Glomerular endothelial cell (primary cell): ENCODE measurements around the gene SCUBE1. TPM values are rescaled to one million over a fixed set of nuclear protein-coding genes. Genes with fewer than 3 reads are reported as not detected.

ENCODE experiments used
- DNase-seq: peaks from one replicate; pipeline ENCODE4 v3.0.0-alpha.2; 2011; ENCODE audit warnings: low read depth, low spot score; ENCODE audit errors: extremely low read depth
- total RNA-seq: library from RNA; depleted of rRNA; stranded (reverse); fragments of >200 nt; gene quantifications from 2 replicates; pipeline ENCODE4 v1.2.3, GENCODE V29; 2015

The SCUBE1 gene
- total RNA-seq, 1 donor from 2014 or later: 69.1 TPM

GRCh38 chr22:43206509-43207161 is 136.5 kb downstream of the SCUBE1 start:
- no peak for DNase-seq

GRCh38 chr22:43205748-43206508 is 137.2 kb downstream of the SCUBE1 start:
- no peak for DNase-seq

GRCh38 chr22:43205261-43205691 is 137.9 kb downstream of the SCUBE1 start:
- no peak for DNase-seq

GRCh38 chr22:43203471-43203981 is 139.6 kb downstream of the SCUBE1 start:
- DNase-seq: no peak

GRCh38 chr22:43202756-43203410 is 140.3 kb downstream of the SCUBE1 start:
- no peak for DNase-seq

- no peak for DNase-seq
Measured at GRCh38 chr22:43202326-43202725, 140.8 kb downstream of the SCUBE1 start.

- no peak for DNase-seq
Measured at GRCh38 chr22:43201486-43202219, 141.5 kb downstream of the SCUBE1 start.

- no peak for DNase-seq
Measured at GRCh38 chr22:43200555-43200954, 142.6 kb downstream of the SCUBE1 start.

- DNase-seq: no peak
Measured at GRCh38 chr22:43200031-43200430, 143.1 kb downstream of the SCUBE1 start.

- DNase-seq: no peak
Measured at GRCh38 chr22:43199541-43199940, 143.6 kb downstream of the SCUBE1 start.

GRCh38 chr22:43198936-43199335 is 144.2 kb downstream of the SCUBE1 start:
- no peak for DNase-seq

- no peak for DNase-seq
Measured at GRCh38 chr22:43198126-43198525, 145.0 kb downstream of the SCUBE1 start.

- DNase-seq: no peak
Measured at GRCh38 chr22:43197271-43197941, 145.8 kb downstream of the SCUBE1 start.

GRCh38 chr22:43191831-43192230 is 151.3 kb downstream of the SCUBE1 start:
- no peak for DNase-seq

- DNase-seq: no peak
Measured at GRCh38 chr22:43188829-43189545, 154.2 kb downstream of the SCUBE1 start.

- DNase-seq: no peak
Measured at GRCh38 chr22:43187171-43188099, 155.7 kb downstream of the SCUBE1 start.

GRCh38 chr22:43186272-43187170 is 156.7 kb downstream of the SCUBE1 start, which contains the start of gene TTLL12:
Gene TTLL12 (minus strand): TSS chr22:43187134. CDS start chr22:43187069, 65 bp downstream.
- no peak for DNase-seq
